SK-N-SH (cell line): ENCODE data around the gene SI. TPM values are rescaled to one million over a fixed set of nuclear protein-coding genes. Genes with fewer than 3 reads are reported as not detected.

Experiments used
- CTCF ChIA-PET: fragments of 300-600, 350-600 bp; formaldehyde crosslinking; extraction: SDS; loops from one replicate; lab custom pipeline; 2021; lab: Yijun Ruan, JAX
- POLR2A ChIA-PET: fragments of 350-600 bp; sonication (Branson Sonifier 250); formaldehyde crosslinking; extraction: SDS; loops from one replicate; lab custom pipeline; 2020; ENCODE audit warnings: antibody characterized with exemption, inconsistent platforms; lab: Yijun Ruan, JAX
- DNase-seq: peaks from one replicate; pipeline ENCODE4 v3.0.0; 2012
- H2AFZ ChIP-seq: fragments of 200-600 bp; sonication (generic); 2 replicates; pipeline ENCODE4 v1.8.1; 2016; ENCODE audit warnings: antibody characterized with exemption, mild to moderate bottlenecking, low read depth
- H3F3A ChIP-seq: fragments of 200-600 bp; sonication (generic); replicated peaks from 2 replicates; pipeline ENCODE3; 2016; ENCODE audit warnings: antibody characterized with exemption, mild to moderate bottlenecking; ENCODE audit not compliant: insufficient read depth
- H3K27ac ChIP-seq, 2 experiments: fragments of 200-500 bp in 1 of 2; fragments of 200-600 bp in 1 of 2; sonication (Bioruptor generic) in 1 of 2; sonication (generic), shearing (Covaris generic) in 1 of 2; 2 replicates each; pipeline versions ENCODE4 v1.5.1 to v1.6.1; 2014 to 2016; ENCODE audit warnings: low read depth in 2 of 2, inconsistent platforms in 1 of 2, low read length in 1 of 2, mild to moderate bottlenecking in 1 of 2, mixed read lengths in 1 of 2
- H3K27me3 ChIP-seq: fragments of 200-600 bp; sonication (generic), shearing (Covaris generic); 2 replicates; pipeline ENCODE4 v1.6.1; 2016; ENCODE audit warnings: mixed run types; ENCODE audit not compliant: insufficient read depth
- H3K36me3 ChIP-seq, 2 experiments: fragments of 200-500 bp in 1 of 2; fragments of 200-600 bp in 1 of 2; sonication (Bioruptor generic) in 1 of 2; sonication (generic) in 1 of 2; replicated peaks in 1 of 2; 2 replicates each; pipeline versions ENCODE3 to v1.5.1; 2014 to 2016; ENCODE audit warnings: low read length in 1 of 2, mild to moderate bottlenecking in 1 of 2; ENCODE audit not compliant: insufficient read depth in 2 of 2, control insufficient read depth in 1 of 2
- H3K4me1 ChIP-seq, 2 experiments: fragments of 200-500 bp in 1 of 2; fragments of 200-600 bp in 1 of 2; sonication (Bioruptor generic) in 1 of 2; sonication (generic), shearing (Covaris generic) in 1 of 2; 2 replicates each; pipeline versions ENCODE4 v1.5.1 to v1.6.1; 2014 to 2016; ENCODE audit warnings: low read depth in 1 of 2, low read length in 1 of 2, mixed run types in 1 of 2; ENCODE audit not compliant: insufficient read depth in 2 of 2, control insufficient read depth in 1 of 2
- H3K4me2 ChIP-seq: fragments of 200-600 bp; sonication (generic), shearing (Covaris generic); 2 replicates; pipeline ENCODE4 v1.6.1; 2017; ENCODE audit warnings: mixed run types
- H3K4me3 ChIP-seq, 2 experiments: fragments of 200-500 bp in 1 of 2; fragments of 200-600 bp in 1 of 2; sonication (Bioruptor generic) in 1 of 2; sonication (generic), shearing (Covaris generic) in 1 of 2; 2 replicates each; pipeline versions ENCODE4 v1.5.1 to v1.8.1; 2014 to 2016; ENCODE audit warnings: low read depth in 2 of 2, inconsistent platforms in 1 of 2, low read length in 1 of 2, mild to moderate bottlenecking in 1 of 2, mixed read lengths in 1 of 2, moderate library complexity in 1 of 2
- H3K79me2 ChIP-seq: fragments of 200-600 bp; sonication (generic); 2 replicates; pipeline ENCODE4 v1.8.1; 2017; ENCODE audit warnings: mild to moderate bottlenecking; ENCODE audit not compliant: insufficient read depth
- H3K9ac ChIP-seq: fragments of 200-600 bp; sonication (generic); 2 replicates; pipeline ENCODE4 v1.6.1; 2017; ENCODE audit warnings: mixed run types
- H3K9me2 ChIP-seq: fragments of 200-600 bp; sonication (generic); 2 replicates; pipeline ENCODE4 v1.6.1; 2017; ENCODE audit warnings: mixed run types
- H3K9me3 ChIP-seq: fragments of 200-600 bp; sonication (generic); 2 replicates; pipeline ENCODE4 v1.6.1; 2017; ENCODE audit warnings: mixed run types, mild to moderate bottlenecking, moderate library complexity
- H4K20me1 ChIP-seq: fragments of 200-600 bp; sonication (generic); 2 replicates; pipeline ENCODE4 v1.6.1; 2017; ENCODE audit warnings: mild to moderate bottlenecking, mixed run types; ENCODE audit not compliant: insufficient read depth
- FOXM1 ChIP-seq: IDR thresholded peaks from 2 replicates; pipeline ENCODE4 v1.4.0; 2012; ENCODE audit warnings: low read depth, mild to moderate bottlenecking
- MEF2A ChIP-seq: IDR thresholded peaks from 2 replicates; pipeline ENCODE4 v1.4.0; 2012; ENCODE audit warnings: low read depth, borderline replicate concordance
- WGBS: methylation state at CpG from one replicate; pipeline ENCODE4 v1.1.6; 2017; ENCODE audit warnings: low lambda C conversion rate; 5-methylcytosine and 5-hydroxymethylcytosine counted together
- polyA plus RNA-seq, 3 experiments: library from polyadenylated mRNA; depleted of rRNA; stranded (reverse); fragments of >200 nt; gene quantifications; 2 replicates each; pipeline ENCODE4 v1.2.3, GENCODE V29; 2012
- small RNA-seq, 7 experiments: library from RNA; depleted of rRNA; stranded (forward); fragments of <200 nt; gene quantifications; one replicate each; pipeline ENCODE3, GENCODE V24; 2012

SI gene
- polyA plus RNA-seq, 1 of the 3 experiments (the other 2 are of a cell fraction), result not detected

DNA sequence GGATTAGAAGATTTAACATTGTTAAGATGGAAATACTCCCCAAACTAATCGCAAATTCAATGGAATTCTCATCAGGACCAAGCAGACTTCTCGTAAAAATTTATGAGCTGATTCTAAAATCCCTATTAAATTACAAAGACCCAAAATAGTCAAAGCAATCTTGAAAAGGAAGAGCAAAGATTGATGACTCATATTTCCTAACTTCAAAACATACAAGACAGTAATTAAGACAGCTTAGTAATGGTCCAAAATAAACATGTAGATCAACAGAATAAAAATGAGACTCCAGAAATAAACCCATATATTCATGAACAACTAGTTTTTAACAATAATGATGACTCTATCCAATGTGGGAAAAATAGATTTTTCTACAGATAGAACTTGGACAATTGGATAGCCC lies 148.7 kb downstream of the SI start:
- TF ChIP-seq MEF2A (no peak), FOXM1 (no peak)
- TF ChIP-seq, all 33 proteins: peak for 0
- no peak for DNase-seq

More for the DNA sequence above, 148.7 kb downstream of the SI start:
- Histone ChIP-seq H3K36me3 (no peaks in the 10 kb centered on the region), H2AFZ (no peak overlapping the region), H3K9me3 (no peaks in the 10 kb centered on the region), H3K27me3 (no peaks in the 10 kb centered on the region), H3K9me2 (no peaks in the 10 kb centered on the region), H3K27ac (no peak overlapping the region), H3K4me1 (no peaks in the 10 kb centered on the region), H3K9ac (no peak overlapping the region), H4K20me1 (no peaks in the 10 kb centered on the region), H3K79me2 (no peaks in the 10 kb centered on the region), H3K4me2 (no peak overlapping the region), H3K4me3 (no peak overlapping the region), H3F3A (no peaks in the 10 kb centered on the region)
- 24% methylated on average over 2 of the region's 2 CpGs for WGBS
- ChIA-PET POLR2A (no interaction called here), CTCF (no interaction called here)

Small RNA genes lying within 50 kb of the gene (small RNA-seq; reads per million reads assigned to genes)
- gene RF00019, result 0 reads per million in 7 experiments

Other genes with a start within 250 kb of the SI start
- gene SLITRK3, start 117.9 kb upstream of the SI start, polyA plus RNA-seq (2012; rRNA removed), result not detected in 2 replicates